Testis (tissue), 2 donors: Measurements from ENCODE around the gene EI24.

ENCODE experiments used
- POLR2A ChIP-seq: fragments of 450-650 bp; IDR thresholded peaks from one replicate; pipeline ENCODE4 v1.6.1; 2017; ENCODE audit warnings: antibody characterized with exemption, mild to moderate bottlenecking, moderate library complexity
- TF ChIP-seq, protein P1 (sequence below), 3 experiments: fragments of 450-650 bp in 2 of 3; fragments of 200-600 bp in 1 of 3; sonication (generic) in 1 of 3; IDR thresholded peaks; one replicate each; pipeline ENCODE4 v1.5.1; 2016 to 2019; ENCODE audit warnings: antibody characterized with exemption in 3 of 3, mild to moderate bottlenecking in 2 of 3, moderate library complexity in 1 of 3

GRCh38 chr11:125562430-125562829 lies 6.8 kb upstream of the EI24 start:
- TF ChIP-seq, protein P1, sequence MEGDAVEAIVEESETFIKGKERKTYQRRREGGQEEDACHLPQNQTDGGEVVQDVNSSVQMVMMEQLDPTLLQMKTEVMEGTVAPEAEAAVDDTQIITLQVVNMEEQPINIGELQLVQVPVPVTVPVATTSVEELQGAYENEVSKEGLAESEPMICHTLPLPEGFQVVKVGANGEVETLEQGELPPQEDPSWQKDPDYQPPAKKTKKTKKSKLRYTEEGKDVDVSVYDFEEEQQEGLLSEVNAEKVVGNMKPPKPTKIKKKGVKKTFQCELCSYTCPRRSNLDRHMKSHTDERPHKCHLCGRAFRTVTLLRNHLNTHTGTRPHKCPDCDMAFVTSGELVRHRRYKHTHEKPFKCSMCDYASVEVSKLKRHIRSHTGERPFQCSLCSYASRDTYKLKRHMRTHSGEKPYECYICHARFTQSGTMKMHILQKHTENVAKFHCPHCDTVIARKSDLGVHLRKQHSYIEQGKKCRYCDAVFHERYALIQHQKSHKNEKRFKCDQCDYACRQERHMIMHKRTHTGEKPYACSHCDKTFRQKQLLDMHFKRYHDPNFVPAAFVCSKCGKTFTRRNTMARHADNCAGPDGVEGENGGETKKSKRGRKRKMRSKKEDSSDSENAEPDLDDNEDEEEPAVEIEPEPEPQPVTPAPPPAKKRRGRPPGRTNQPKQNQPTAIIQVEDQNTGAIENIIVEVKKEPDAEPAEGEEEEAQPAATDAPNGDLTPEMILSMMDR (IDR thresholded peaks at IDR 0.05), result no peak
- TF ChIP-seq POLR2A, result no peak
